GM23248 (cell line): Measurements from ENCODE around the gene NETO1.

Experiments used
- EZH2 ChIP-seq: fragments of 200-600 bp; sonication (generic); IDR thresholded peaks from 2 replicates; pipeline ENCODE4 v1.6.1; 2018; ENCODE audit warnings: antibody characterized with exemption, mild to moderate bottlenecking; ENCODE audit not compliant: insufficient read depth, poor library complexity, severe bottlenecking
- EZH2phosphoT487 ChIP-seq: fragments of 200-600 bp; sonication (generic); IDR thresholded peaks from 2 replicates; pipeline ENCODE4 v1.6.1; 2018; ENCODE audit warnings: antibody characterized with exemption, moderate library complexity, mild to moderate bottlenecking, low read depth; ENCODE audit not compliant: insufficient read depth

- TF ChIP-seq EZH2 (no peak), EZH2phosphoT487 (no peak)
Measured at GRCh38 chr18:72849671-72850070, 18.1 kb downstream of the NETO1 start.
